Measurements from ENCODE around the gene TOX2. TPM values are rescaled to one million over a fixed set of nuclear protein-coding genes. Genes with fewer than 3 reads are reported as not detected.

The TOX2 gene
- total RNA-seq, 2 experiments from 2014 or later = 1.8 to 1.9 TPM

DNA sequence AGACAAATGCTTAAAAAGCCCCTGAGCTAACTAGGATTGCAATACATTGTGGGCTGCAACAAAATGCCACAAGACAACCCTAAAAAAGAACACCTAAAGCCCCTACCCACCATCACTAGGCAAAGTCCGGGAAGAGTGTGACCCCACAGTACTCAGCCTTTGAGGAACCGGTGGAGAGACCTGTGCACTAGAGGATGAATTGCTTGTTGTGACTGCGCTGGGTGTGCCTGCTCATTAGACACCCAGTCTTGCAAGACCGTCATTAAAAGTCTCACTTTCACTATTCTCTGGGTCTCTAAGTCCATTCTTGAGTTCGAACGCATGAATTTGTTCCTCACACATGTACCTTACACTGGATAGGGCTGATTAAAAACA lies 183.6 kb downstream of the TOX2 start:
- H3K4me1 Mint-ChIP-seq = no peaks in the 10 kb centered on the region
- H3K9me3 Mint-ChIP-seq (ENCODE audit: low read depth) = no peaks in the 10 kb centered on the region
- no peak overlapping the region for H3K27ac Mint-ChIP-seq
- H3K36me3 Mint-ChIP-seq = no peaks in the 10 kb centered on the region
- CTCF ChIA-PET = interaction anchor here (1.2 kb wide), 1 partner anchor 347 kb away, joined by 3 read pairs; no protein-coding TSS in a partner anchor
- DNase-seq (no peak), ATAC-seq (no peak)
- peaks cover 52% of the 10 kb centered on the region for H3K27me3 Mint-ChIP-seq
- H3K4me3 Mint-ChIP-seq = no peak overlapping the region

DNA sequence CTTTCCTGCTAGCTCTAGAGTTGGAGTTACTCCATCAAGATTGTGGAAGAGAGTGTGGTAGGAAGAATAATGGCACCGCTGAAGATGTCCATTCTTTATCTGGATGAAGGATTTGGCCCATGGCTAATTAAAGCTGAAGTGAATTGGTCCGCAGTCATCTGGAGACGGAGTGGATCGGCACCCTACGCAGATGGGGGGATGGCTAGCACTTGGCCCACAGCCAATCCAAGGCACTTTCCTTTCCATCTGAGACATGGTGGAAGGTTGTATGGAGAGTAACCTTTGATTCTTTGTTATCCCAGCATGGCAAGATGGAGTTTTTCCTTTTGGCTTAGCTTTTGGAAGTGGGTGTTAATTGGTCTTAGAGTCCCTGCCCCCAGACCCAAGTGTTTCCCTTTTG lies 184.0 kb downstream of the TOX2 start:
- Mint-ChIP-seq H3K36me3 (no peaks in the 10 kb centered on the region), H3K27ac (no peak overlapping the region), H3K9me3 (ENCODE audit: low read depth) (no peaks in the 10 kb centered on the region), H3K4me1 (no peaks in the 10 kb centered on the region), H3K27me3 (peaks cover 54% of the 10 kb centered on the region), H3K4me3 (no peak overlapping the region)
- CTCF ChIA-PET = interaction anchor here (1.2 kb wide), 1 partner anchor 348 kb away, joined by 3 read pairs; no protein-coding TSS in a partner anchor
- ATAC-seq (no peak), DNase-seq (no peak)

DNA sequence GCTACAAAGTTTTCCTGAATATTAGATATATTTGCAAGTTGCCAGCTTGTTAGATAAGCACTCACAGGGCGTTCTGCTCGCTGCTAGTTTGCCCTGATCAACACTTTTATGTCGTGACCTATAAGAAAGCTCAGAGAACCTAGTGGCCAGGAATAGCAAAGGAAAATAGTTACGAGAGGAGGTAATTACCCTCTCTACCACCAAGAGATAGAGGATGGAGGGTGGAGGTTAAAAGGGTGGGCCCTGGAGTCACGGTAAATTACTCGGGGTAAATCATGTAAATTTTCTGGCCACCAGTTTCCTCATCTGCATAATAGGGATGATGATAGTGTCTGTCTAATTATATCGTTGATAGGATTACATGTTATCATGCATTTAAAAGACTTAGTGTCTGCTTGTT lies 185.2 kb downstream of the TOX2 start:
- Mint-ChIP-seq H3K27ac (no peak overlapping the region), H3K4me1 (no peaks in the 10 kb centered on the region), H3K9me3 (ENCODE audit: low read depth) (no peaks in the 10 kb centered on the region), H3K27me3 (peaks cover 58% of the 10 kb centered on the region), H3K4me3 (no peak overlapping the region), H3K36me3 (no peaks in the 10 kb centered on the region)
- CTCF ChIA-PET = no interaction called here
- ATAC-seq = no peak
- DNase-seq = no peak

DNA sequence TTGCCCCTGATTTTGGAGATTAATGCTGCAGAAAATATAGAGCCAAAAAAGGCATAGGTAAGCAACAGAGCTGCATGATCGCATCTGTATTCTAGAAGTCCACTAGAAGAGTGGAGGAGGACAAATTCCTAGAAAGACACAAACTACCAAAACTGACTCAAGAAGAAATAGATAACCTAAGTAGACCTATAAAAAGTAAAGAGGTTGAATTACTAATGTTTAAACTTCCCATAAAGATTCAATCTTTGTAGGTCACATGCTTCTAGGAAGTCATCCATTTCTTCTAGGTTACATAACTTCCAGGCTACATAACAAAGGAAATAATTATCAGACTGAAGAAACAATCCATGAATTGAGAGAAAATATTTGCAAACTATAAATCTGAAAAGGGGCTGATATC lies 187.9 kb downstream of the TOX2 start:
- ATAC-seq = no peak
- Mint-ChIP-seq H3K4me3 (no peak overlapping the region), H3K27ac (no peak overlapping the region), H3K27me3 (peaks cover 78% of the 10 kb centered on the region), H3K9me3 (ENCODE audit: low read depth) (peaks cover 1% of the 10 kb centered on the region), H3K36me3 (no peaks in the 10 kb centered on the region), H3K4me1 (no peaks in the 10 kb centered on the region)
- DNase-seq = no peak
- CTCF ChIA-PET = no interaction called here

DNA sequence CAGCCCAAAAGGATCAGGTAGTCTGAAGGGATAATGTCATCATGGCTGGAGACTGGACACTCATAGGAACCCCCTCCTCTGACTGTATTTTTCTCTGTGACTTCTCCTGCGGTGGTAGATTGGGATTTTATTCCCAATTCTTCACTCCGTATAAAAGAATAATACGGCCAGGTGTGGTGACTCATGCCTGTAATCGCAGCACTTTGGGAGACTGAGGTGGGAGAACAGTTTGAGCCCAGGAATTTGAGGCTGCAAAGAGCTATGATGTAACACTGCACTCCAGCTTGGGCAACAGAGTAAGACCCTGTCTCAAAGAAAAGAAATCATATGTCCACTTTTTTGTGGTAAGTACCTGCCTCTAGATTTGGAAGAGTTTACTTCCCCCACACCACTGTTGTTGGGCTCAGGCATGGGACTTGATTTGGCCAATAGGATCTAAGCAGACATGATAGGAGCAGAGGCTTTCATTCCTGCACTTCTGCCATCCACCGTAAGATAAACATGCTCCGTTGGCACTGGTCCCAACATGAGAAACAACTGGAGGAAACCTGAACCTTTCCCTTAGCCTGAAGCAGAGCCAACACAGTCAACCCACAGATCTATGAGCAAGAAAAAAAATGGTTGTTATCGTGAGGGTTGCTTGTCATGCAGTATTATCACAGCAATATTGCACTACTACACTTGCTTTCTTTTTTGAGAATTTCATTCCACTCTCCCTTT lies 190.3 kb downstream of the TOX2 start:
- CTCF ChIA-PET = interaction anchor here (1.9 kb wide), 1 partner anchor 11 kb away, joined by 5 read pairs; no protein-coding TSS in a partner anchor
- no peak overlapping the region for H3K27ac Mint-ChIP-seq
- no peaks in the 10 kb centered on the region for H3K36me3 Mint-ChIP-seq
- no peaks in the 10 kb centered on the region for H3K4me1 Mint-ChIP-seq
- no peak overlapping the region for H3K4me3 Mint-ChIP-seq
- peaks cover 76% of the 10 kb centered on the region for H3K27me3 Mint-ChIP-seq
- ATAC-seq = no peak
- DNase-seq = no peak
- peaks cover 2% of the 10 kb centered on the region for H3K9me3 Mint-ChIP-seq (ENCODE audit: low read depth)

DNA sequence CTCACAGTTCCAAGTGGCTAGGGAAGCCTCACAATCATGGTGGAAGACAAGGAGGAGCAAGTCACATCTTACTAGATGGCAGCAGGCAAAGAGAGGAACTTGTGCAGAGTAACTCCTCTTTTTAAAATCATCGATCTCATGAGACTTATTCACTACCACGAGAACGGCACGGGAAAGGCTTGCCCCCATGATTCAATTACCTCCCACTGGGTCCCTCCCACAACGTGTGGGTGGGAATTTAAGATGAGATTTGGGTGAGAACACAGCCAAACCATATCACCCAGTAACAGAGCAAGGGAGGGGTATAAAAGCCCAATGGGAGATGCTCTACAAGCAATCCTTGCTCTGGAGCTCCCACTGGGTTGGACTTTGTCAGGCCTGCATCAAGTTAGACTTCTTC lies 192.0 kb downstream of the TOX2 start:
- no peak for DNase-seq
- CTCF ChIA-PET = interaction anchor here (1.3 kb wide), 1 partner anchor 51 kb away, joined by 3 read pairs; no protein-coding TSS in a partner anchor
- ATAC-seq = no peak
- H3K4me1 Mint-ChIP-seq = no peaks in the 10 kb centered on the region
- H3K27ac Mint-ChIP-seq = no peak overlapping the region
- H3K36me3 Mint-ChIP-seq = no peaks in the 10 kb centered on the region
- H3K4me3 Mint-ChIP-seq = no peak overlapping the region
- H3K9me3 Mint-ChIP-seq (ENCODE audit: low read depth) = peaks cover 2% of the 10 kb centered on the region
- H3K27me3 Mint-ChIP-seq = peaks cover 65% of the 10 kb centered on the region

DNA sequence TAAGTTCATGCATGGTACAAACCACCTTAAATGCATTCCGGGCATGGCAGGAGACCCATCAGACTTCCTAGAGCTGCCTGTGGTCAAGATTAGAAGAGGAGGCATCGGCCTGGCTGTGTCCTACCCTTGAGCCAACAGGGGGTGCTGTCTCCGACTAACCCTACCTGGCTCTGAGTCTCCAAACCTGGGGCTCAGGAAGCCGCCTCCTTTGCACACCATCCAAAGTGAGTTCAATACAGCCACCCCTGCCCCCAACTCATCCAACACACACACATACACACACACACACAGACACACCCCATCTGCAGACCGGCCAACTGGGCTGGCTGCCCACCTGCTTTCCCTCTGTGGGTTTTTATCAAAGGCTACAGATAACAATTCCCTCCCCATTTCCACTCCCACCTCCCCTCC lies 195.3 kb downstream of the TOX2 start:
- peaks cover 45% of the 10 kb centered on the region for H3K27me3 Mint-ChIP-seq
- ATAC-seq (no peak), DNase-seq (no peak)
- H3K4me3 Mint-ChIP-seq = no peak overlapping the region
- no peak overlapping the region for H3K27ac Mint-ChIP-seq
- H3K9me3 Mint-ChIP-seq (ENCODE audit: low read depth) = peaks cover 2% of the 10 kb centered on the region
- CTCF ChIA-PET = no interaction called here
- H3K4me1 Mint-ChIP-seq = no peaks in the 10 kb centered on the region
- no peaks in the 10 kb centered on the region for H3K36me3 Mint-ChIP-seq

DNA sequence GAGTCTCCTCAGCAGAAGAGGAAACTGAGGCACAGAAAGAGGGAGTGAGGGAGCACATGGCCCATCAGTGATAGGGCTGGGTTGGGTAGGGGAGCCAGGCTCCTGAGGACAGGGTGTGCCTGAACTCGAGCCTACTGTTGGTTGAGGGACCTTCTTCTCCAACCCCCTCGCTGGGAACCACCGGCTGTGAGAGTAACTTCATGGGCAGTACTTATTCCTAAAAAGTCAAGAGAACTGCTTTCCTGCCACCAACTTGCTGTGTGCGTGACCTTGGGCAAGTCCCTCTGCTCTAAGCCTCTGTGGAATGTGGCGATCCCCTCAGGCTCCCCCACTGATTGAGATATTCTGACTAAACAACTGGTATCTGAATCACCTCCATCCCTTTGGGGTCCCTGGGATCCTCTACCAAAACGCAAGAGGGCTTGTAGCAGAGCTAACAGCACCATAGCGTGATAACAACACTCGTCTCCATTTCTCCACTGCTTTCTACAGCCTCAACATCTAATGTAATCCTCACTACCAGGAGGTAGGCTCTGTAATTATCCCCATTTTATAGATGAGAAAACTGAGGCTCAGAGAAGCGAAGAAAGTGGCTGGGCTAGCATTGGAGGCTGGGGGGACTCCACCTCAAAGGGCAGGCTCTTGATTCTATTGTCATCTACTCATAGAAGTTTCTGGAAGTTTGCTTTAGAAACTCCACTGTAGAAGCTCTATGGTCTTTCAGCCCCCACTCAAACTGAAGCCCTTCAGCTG lies 196.3 kb downstream of the TOX2 start:
- Mint-ChIP-seq H3K9me3 (ENCODE audit: low read depth) (peaks cover 2% of the 10 kb centered on the region), H3K27ac (no peak overlapping the region), H3K4me3 (no peak overlapping the region), H3K36me3 (no peaks in the 10 kb centered on the region), H3K4me1 (no peaks in the 10 kb centered on the region), H3K27me3 (peaks cover 40% of the 10 kb centered on the region)
- CTCF ChIA-PET = interaction anchor here (0.7 to 1.9 kb wide), 3 partner anchors 65 to 200 kb away, joined by 3 to 9 read pairs (median 3); partner anchors contain the start of gene FITM2
- DNase-seq (no peak), ATAC-seq (no peak)

DNA sequence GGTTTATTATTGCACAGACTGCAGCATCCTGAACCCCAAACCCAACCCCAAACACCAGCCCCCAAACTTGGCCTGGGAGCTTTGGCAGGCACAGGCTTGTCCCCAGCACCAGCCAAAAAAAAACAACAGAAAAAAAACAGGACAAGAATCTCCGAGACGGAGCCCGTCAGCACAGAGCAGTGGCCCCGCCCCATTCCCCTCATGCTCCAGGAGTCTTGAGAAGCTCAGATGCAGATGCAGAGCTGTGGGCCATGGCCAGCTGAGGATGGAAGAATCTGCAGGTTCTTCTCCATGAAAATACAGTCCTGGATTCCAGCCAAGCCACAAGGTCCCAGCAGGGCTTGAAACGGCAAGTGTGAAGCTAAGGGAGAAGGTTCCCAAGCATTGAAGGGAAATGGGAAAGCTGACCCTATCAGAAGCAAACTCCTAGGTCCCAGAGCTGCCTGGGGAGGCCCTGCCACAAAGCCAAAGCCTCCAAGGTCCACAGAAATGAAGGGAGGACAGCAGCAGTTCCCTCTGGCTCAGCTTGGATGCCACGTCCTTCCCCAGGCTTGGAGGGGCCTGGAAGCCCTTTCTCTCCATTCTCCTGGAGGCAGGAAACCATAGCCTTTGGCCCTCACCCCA lies 197.2 kb downstream of the TOX2 start:
- Mint-ChIP-seq H3K27ac (no peak overlapping the region), H3K4me3 (no peak overlapping the region), H3K27me3 (peaks cover 40% of the 10 kb centered on the region), H3K4me1 (peaks cover 4% of the 10 kb centered on the region), H3K9me3 (ENCODE audit: low read depth) (peaks cover 2% of the 10 kb centered on the region), H3K36me3 (no peaks in the 10 kb centered on the region)
- ATAC-seq (no peak), DNase-seq (no peak)
- CTCF ChIA-PET = interaction anchor here (0.8 to 1.9 kb wide), 2 partner anchors 78 to 199 kb away, joined by 3 to 9 read pairs; partner anchors contain the start of gene FITM2

DNA sequence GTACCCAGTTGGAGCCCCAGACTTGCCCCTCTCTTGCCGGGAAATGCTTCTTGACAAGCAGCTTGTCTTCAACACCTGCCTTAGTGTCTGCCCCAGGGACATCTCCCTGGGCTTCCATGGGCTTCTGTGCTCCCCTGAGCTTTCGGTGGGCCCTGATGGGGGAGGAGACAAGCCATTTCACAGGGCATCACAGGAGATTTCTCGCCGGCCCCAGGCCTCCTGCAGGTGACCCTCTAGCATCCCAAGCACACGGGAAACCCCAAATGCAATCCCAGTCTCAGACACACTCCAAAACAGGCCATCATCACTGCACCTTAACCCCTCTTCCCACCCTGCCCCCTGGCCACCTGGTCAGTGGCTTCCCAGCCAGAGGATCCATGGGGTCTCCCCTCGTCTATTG lies 197.8 kb downstream of the TOX2 start:
- Mint-ChIP-seq H3K9me3 (ENCODE audit: low read depth) (peaks cover 2% of the 10 kb centered on the region), H3K4me1 (peaks cover 6% of the 10 kb centered on the region), H3K36me3 (no peaks in the 10 kb centered on the region), H3K4me3 (no peak overlapping the region), H3K27me3 (peaks cover 35% of the 10 kb centered on the region), H3K27ac (no peak overlapping the region)
- CTCF ChIA-PET = interaction anchor here (1.9 kb wide), 1 partner anchor 77 kb away, joined by 9 read pairs; no protein-coding TSS in a partner anchor
- DNase-seq (no peak), ATAC-seq (no peak)

DNA sequence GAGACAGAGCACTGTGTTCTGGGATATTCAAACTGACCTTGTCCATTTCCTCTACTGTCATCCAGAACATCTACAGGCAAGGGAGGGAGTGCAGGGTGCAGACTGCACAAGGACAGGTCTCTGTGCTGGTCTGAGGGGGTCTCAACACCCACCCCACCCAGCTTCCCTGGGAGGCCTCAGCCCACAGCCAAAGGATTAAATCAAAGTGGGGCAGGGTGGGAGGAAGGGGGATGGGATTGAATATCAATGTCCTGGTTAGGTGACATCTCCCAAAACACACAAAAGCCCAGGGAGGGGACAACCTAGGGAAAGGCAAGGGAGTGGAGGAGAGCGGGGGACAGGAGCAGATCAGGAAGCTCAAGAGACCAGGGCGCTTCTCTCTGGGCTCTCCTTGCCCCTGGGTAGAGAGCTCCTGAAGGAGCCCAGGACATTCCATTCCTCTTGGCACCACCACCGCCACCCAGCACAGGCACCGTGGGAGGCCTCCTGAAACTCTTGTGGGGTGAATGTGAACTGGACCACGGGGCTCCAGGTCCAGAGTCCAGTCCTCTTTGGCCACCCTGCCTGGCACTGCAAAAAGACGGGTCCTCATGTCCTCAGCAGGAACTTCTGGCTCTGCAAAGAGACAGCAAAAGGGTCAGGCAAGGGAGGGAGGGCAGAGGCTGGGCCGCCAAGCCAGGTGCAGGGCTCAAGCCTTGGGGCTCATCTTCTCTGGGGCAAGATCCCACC lies 198.4 kb downstream of the TOX2 start:
- Mint-ChIP-seq H3K9me3 (ENCODE audit: low read depth) (no peaks in the 10 kb centered on the region), H3K27me3 (peaks cover 34% of the 10 kb centered on the region), H3K36me3 (no peaks in the 10 kb centered on the region), H3K27ac (no peak overlapping the region), H3K4me1 (peaks cover 9% of the 10 kb centered on the region), H3K4me3 (no peak overlapping the region)
- ATAC-seq (no peak), DNase-seq (no peak)
- CTCF ChIA-PET = interaction anchor here (1.9 to 4.9 kb wide), 2 partner anchors 77 kb away, joined by 9 to 129 read pairs; partner anchors contain the start of gene JPH2

DNA sequence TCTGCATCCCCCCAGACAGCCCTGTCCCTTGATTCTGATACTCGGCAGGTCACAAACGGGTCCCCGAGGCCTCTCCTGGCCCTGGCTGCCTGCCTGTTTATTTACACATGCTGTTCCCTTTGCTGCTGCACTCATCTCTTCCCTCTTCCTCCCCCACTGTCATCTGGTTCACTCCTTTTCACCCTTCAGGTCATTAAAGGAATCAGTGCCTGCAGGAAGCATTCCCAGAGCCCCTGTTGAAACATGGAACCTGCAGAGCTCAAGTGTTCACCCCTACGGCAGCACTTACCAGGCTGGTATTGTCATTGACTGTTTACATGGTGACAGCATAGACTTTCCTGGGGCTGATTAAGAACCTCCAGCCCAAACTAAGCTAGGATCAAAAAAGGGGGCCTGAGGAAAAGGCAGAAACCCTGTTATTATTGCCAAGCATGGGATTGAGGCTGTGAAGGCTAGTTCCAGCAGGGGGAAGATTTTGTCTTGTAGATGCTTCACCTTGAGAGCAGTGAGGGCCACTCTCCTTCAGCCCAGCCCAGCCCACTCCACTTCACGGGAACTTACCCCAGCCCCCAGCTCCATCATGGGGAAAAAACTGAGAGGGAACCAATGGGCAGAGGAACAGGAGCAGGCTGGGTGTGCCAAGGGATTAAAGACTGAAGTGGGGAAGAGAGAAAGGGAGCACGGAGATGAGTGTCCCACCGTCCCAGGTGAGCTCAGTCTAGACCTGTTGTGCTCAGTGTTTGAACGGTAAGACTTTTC lies 199.1 kb downstream of the TOX2 start:
- DNase-seq = no peak
- Mint-ChIP-seq H3K36me3 (no peaks in the 10 kb centered on the region), H3K27ac (no peak overlapping the region), H3K9me3 (ENCODE audit: low read depth) (no peaks in the 10 kb centered on the region), H3K4me1 (peaks cover 9% of the 10 kb centered on the region), H3K4me3 (no peak overlapping the region), H3K27me3 (peaks cover 31% of the 10 kb centered on the region)
- CTCF ChIA-PET = interaction anchor here (0.8 to 4.9 kb wide), 2 partner anchors 18 to 76 kb away, joined by 4 to 129 read pairs; partner anchors contain the start of gene JPH2
- no peak for ATAC-seq
